ENCODE measurements around the gene SLC47A1. TPM values are rescaled to one million over a fixed set of nuclear protein-coding genes. Genes with fewer than 3 reads are reported as not detected.

Gene SLC47A1
- total RNA-seq, 4 donors from 2014 or later: 34.2 to 257 (median 133) TPM

DNA sequence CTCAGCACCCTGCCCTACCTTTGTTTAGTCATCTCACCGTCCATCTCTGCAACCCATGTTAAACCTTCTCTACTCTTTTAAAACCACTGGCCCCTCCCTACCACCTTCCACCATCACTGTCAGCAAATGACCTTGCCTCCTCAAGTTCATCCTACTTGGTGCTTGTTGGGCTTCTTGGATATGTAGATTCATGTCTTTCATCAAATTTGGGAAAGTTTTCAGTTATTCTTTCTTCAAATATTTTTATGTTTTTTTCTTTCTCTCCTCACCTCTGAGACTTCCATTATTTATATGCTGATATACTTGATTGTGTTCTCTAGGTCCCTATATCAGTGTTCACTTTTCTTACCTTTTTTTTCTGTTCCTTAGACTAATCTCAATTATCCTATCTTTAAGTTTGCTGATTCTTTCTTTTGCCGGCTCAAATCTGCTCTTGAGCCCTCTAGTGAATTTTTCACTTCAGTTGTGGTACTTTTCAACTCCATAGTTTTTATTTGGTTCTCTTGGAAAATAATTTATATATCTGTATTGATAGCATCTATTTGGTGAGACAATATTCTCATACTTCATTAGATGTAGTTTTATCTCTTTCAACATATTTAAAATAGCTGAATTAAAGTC is 86.2 kb downstream of the SLC47A1 start:
- H3K27ac ChIP-seq: no peak overlapping the region
- DNase-seq: no peak
- H3K36me3 ChIP-seq: no peaks in the 10 kb centered on the region
- no peak for ATAC-seq
- H3K9me3 ChIP-seq: peaks cover 0 to 18% (median 3%) of the 10 kb centered on the region in 3 donors
- in situ Hi-C loops (cut with MboI; ENCODE audit: low sequenced_read_pairs in 4 of 4) (no loop called here), intact Hi-C loops (cut with DNase I; ENCODE audit: low total_unique reads) (no loop called here)
- no peak overlapping the region for H3K4me3 ChIP-seq
- no peak for TF ChIP-seq POLR2A (IDR thresholded peaks at IDR 0.05)
- TF ChIP-seq, protein P1, sequence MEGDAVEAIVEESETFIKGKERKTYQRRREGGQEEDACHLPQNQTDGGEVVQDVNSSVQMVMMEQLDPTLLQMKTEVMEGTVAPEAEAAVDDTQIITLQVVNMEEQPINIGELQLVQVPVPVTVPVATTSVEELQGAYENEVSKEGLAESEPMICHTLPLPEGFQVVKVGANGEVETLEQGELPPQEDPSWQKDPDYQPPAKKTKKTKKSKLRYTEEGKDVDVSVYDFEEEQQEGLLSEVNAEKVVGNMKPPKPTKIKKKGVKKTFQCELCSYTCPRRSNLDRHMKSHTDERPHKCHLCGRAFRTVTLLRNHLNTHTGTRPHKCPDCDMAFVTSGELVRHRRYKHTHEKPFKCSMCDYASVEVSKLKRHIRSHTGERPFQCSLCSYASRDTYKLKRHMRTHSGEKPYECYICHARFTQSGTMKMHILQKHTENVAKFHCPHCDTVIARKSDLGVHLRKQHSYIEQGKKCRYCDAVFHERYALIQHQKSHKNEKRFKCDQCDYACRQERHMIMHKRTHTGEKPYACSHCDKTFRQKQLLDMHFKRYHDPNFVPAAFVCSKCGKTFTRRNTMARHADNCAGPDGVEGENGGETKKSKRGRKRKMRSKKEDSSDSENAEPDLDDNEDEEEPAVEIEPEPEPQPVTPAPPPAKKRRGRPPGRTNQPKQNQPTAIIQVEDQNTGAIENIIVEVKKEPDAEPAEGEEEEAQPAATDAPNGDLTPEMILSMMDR (IDR thresholded peaks at IDR 0.05 in 4 of 5, conservative IDR thresholded peaks at IDR 0.05 in 1 of 5): no peak
- H3K27me3 ChIP-seq: no peaks in the 10 kb centered on the region
- no peaks in the 10 kb centered on the region for H3K4me1 ChIP-seq

DNA sequence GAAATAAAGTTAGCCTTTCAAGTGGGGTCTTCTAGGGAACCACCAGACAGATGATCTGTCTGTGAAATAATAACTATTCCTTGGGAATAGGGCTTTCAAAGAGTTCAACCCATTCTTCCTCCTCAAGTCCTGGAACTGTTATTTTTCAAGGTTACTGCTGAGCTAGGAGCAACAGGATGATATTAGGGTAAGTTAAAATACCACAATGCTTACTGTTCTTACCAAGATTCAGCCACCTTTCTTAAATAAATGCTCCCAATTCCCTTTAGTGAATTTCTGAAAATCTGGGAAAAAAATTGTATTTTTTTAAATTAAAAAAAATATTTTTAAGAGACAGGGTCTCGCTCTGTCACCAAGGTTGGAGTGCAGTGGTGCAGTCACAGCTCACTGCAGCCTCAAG is 88.0 kb downstream of the SLC47A1 start:
- intact Hi-C loops (cut with DNase I; ENCODE audit: low total_unique reads) (no loop called here), in situ Hi-C loops (cut with MboI; ENCODE audit: low sequenced_read_pairs in 4 of 4) (no loop called here)
- ATAC-seq: no peak
- no peak overlapping the region for H3K27ac ChIP-seq
- no peak overlapping the region for H3K4me3 ChIP-seq
- no peaks in the 10 kb centered on the region for H3K27me3 ChIP-seq
- no peak for TF ChIP-seq POLR2A (IDR thresholded peaks at IDR 0.05)
- TF ChIP-seq, protein P1 (IDR thresholded peaks at IDR 0.05 in 4 of 5, conservative IDR thresholded peaks at IDR 0.05 in 1 of 5): no peak
- no peak for DNase-seq
- H3K9me3 ChIP-seq: peaks cover 0 to 18% (median 3%) of the 10 kb centered on the region in 3 donors
- H3K36me3 ChIP-seq: no peaks in the 10 kb centered on the region
- no peaks in the 10 kb centered on the region for H3K4me1 ChIP-seq

DNA sequence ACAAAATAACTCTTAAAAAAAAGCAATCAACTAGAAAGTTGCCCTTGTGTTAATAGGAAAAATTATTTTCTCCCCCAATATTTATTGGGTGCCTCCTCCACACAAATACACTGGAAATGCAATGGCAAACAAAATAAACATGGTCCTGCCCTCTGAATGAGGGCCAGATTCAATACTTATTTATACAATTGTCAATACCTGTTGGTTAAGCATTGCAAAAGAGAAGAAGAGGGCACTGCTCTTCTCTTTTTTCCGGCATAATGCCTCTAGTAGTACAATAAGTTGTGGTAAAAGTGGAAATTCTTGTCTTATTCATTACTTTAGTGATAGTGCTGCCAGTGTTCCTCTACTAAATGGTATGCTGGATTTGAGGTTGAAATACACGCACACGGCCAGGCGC is 92.4 kb downstream of the SLC47A1 start:
- ATAC-seq (no peak), DNase-seq (no peak)
- no peak overlapping the region for H3K4me3 ChIP-seq
- no peaks in the 10 kb centered on the region for H3K9me3 ChIP-seq
- H3K27me3 ChIP-seq: no peaks in the 10 kb centered on the region
- no peak overlapping the region for H3K27ac ChIP-seq
- intact Hi-C loops (cut with DNase I; ENCODE audit: low total_unique reads) (no loop called here), in situ Hi-C loops (cut with MboI; ENCODE audit: low sequenced_read_pairs in 4 of 4) (loop anchor here in 2 of 4 donors (25.0 kb wide), 2 partner anchors 114 to 264 kb away; partner anchors contain the start of gene B9D1 (in 1 of the 2))
- H3K36me3 ChIP-seq: no peaks in the 10 kb centered on the region
- no peak for TF ChIP-seq POLR2A (IDR thresholded peaks at IDR 0.05)
- TF ChIP-seq, protein P1 (IDR thresholded peaks at IDR 0.05 in 4 of 5, conservative IDR thresholded peaks at IDR 0.05 in 1 of 5): no peak
- H3K4me1 ChIP-seq: no peaks in the 10 kb centered on the region

Other genes starting within 250 kb of the SLC47A1 start
- 10 to 100 TPM in 3 of 4 donors, 1 to 10 TPM in 1; 6.5 to 16.4 (median 14.5) TPM for gene B9D1, start 171.1 kb upstream of the SLC47A1 start, total RNA-seq
- 10 to 100 TPM in 2 of 4 donors, 1 to 10 TPM in 2; 7.3 to 12.5 (median 10.4) TPM for gene MAPK7, start 155.4 kb upstream of the SLC47A1 start, total RNA-seq
- 10 to 100 TPM; 11.0 to 22.7 (median 14.8) TPM for gene MFAP4, start 146.7 kb upstream of the SLC47A1 start, total RNA-seq
- under 1 TPM; 0.51 to 0.98 (median 0.57) TPM for gene RNF112, start 122.6 kb upstream of the SLC47A1 start, total RNA-seq
- 100 to 1,000 TPM in 2 of 4 donors, 10 to 100 TPM in 2; 87.6 to 117 (median 98.2) TPM for gene ALDH3A2, start 114.9 kb downstream of the SLC47A1 start, total RNA-seq
- gene SLC47A2, start 182.7 kb downstream of the SLC47A1 start, total RNA-seq: 1 to 10 TPM in 1 of 4 donors, under 1 TPM in 1, not detected in 2; 0.15 to 1.0 TPM
- under 1 TPM in 2 of 4 donors, not detected in 2; 0.18 to 0.23 TPM for gene ALDH3A1, start 214.4 kb downstream of the SLC47A1 start, total RNA-seq